Measurements from ENCODE around the gene UNK. TPM values are rescaled to one million over a fixed set of nuclear protein-coding genes. Genes with fewer than 3 reads are reported as not detected.
"Not testable (repeated sequence)": the region's sequence is repeated elsewhere in the genome, so short reads cannot be mapped to it uniquely, and the experiment has no call there.

Gene UNK
- total RNA-seq, 4 donors from 2014 or later = 19.4 to 38.9 (median 24.3) TPM

- TF ChIP-seq, protein P1, sequence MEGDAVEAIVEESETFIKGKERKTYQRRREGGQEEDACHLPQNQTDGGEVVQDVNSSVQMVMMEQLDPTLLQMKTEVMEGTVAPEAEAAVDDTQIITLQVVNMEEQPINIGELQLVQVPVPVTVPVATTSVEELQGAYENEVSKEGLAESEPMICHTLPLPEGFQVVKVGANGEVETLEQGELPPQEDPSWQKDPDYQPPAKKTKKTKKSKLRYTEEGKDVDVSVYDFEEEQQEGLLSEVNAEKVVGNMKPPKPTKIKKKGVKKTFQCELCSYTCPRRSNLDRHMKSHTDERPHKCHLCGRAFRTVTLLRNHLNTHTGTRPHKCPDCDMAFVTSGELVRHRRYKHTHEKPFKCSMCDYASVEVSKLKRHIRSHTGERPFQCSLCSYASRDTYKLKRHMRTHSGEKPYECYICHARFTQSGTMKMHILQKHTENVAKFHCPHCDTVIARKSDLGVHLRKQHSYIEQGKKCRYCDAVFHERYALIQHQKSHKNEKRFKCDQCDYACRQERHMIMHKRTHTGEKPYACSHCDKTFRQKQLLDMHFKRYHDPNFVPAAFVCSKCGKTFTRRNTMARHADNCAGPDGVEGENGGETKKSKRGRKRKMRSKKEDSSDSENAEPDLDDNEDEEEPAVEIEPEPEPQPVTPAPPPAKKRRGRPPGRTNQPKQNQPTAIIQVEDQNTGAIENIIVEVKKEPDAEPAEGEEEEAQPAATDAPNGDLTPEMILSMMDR (IDR thresholded peaks at IDR 0.05) = no peak
- ATAC-seq (ENCODE audit: low FRiP score) (peak; percentile 32), DNase-seq (ENCODE audit: low spot score) (no peak)
Observed at GRCh38 chr17:75854101-75854748, 69.6 kb downstream of the UNK start.

- DNase-seq (ENCODE audit: low spot score) (no peak), ATAC-seq (ENCODE audit: low FRiP score) (peak; percentile 27)
- TF ChIP-seq, protein P1 (IDR thresholded peaks at IDR 0.05) = no peak
Observed at GRCh38 chr17:75854881-75855309, 70.3 kb downstream of the UNK start.

DNA sequence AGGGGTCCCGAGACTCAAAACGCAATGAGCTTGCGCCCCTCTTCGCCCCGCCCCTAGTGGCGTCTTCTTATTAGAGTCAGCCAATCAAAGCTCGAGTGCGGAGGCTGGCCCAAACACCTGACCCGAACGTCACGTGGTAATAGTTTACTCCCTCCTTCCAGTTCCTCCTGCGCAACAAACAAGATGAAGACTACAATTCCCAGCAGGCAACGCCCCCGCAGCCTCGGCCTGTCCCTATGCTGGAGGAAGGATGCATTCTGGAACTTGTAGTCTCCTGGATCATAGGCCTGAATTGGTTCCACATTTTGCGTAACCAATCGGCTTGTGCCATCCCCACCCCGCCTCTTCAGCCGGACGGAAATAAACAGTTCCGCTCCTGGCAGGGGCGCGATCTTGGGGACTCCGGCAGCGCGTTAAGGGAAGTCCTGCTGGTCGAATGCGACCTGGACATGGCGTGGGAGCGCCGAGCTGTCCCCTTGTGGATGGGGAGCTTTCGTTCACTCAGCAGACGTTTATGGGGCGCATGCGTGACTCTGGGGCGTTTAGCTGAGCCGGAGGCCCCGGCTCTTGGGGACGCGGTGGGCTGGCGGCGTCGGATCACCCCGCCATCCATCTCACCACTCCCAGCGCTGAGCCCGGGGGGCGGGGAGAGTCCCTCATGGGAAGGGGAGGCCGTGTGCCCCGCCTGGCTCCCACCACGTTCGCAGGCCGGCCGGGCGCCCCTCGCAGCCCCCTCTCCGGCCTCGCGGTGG, 70.9 kb downstream of the UNK start, which contains the start of gene WBP2:
WBP2 (minus strand) TSS at position 26 of the 752 bp plus-strand sequence. CDS start 38 bp downstream, outside the sequence.
- DNase-seq (ENCODE audit: low spot score) (peak; percentile 96), ATAC-seq (ENCODE audit: low FRiP score) (peak; percentile 96)
- TF ChIP-seq, protein P1 (IDR thresholded peaks at IDR 0.05) = no peak

DNA sequence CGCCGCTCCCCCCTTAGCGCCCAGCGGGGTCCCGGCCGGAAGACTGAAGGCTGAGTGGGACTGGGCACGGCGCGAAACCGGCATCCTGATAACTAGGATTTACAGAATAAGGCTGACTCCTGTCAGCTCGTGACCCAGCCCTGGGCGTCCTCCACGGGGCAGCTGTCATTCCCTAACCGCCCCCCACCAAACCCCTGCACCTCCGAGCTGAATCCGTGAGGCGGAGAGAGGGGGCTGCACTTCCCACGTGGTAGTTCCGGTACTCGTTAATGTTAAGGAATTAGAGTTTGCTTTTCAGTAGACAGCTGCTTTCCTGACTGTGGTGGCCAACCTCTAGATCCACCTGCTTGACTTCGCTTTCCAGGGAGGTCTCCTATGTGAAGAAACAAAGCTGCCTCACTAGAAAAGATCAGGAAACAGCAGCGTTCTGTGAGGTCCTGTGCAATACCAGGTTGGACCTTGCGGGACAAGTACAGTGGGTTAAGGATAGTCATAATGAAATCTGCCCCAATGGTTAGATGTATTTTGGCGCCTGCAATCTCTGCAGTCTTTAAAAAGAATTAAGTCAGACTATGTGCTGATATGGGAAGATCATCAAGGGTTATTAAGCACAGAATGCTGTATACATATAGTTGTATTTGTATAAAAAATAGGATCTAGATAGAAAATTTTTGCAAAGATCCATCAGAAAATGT, 71.6 kb downstream of the UNK start:
- TF ChIP-seq, protein P1 (IDR thresholded peaks at IDR 0.05) = no peak
- ATAC-seq (ENCODE audit: low FRiP score) (peak; percentile 2), DNase-seq (ENCODE audit: low spot score) (no peak)

GRCh38 chr17:75859358-75859757, 74.8 kb downstream of the UNK start:
- not testable (repeated sequence) for ATAC-seq (ENCODE audit: low FRiP score); DNase-seq (ENCODE audit: low spot score)

DNA sequence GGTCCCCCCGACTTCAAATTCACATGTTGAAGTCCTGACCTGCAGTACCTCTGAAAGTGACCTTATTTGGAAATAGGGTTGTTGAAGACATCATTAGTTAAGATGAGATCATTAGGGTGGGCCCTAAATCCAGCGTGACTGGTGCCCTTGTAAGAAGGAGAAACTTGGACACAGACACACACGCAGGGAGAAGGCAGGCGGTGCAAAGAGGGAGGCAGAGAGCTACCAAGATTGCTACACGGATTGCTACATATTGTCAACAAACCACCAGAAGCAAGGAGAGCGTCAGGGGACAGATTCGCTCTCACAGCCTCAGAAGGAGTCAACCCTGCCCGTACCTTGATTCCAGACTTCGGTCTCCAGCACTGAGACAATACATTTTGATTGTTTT, 77.3 kb downstream of the UNK start:
- DNase-seq (ENCODE audit: low spot score) (no peak), ATAC-seq (ENCODE audit: low FRiP score) (no peak)
- TF ChIP-seq, protein P1 (IDR thresholded peaks at IDR 0.05) = no peak

GRCh38 chr17:75864448-75864871, 79.9 kb downstream of the UNK start:
- TF ChIP-seq, protein P1 (IDR thresholded peaks at IDR 0.05) = no peak
- no peak for DNase-seq (ENCODE audit: low spot score)
- no peak for ATAC-seq (ENCODE audit: low FRiP score)

DNA sequence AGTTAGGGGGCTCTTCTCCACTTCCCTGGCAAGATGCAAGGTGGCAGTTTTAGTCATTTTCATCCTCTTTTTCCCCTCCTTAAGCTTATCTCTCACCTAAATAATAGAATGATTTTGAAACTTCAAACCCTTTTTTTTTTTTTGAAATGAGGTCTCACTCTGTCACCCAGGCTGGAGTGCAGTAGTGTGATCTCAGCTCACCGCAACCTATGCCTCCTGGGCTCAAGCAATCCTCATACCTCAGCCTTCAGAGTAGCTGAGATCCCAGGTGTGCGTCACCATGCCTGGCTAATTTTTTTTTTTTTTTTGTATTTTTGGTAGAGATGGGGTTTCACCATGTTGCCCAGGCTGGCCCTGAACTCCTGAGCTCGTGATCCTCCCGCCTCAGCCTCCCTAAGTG, 80.3 kb downstream of the UNK start:
- DNase-seq (ENCODE audit: low spot score); ATAC-seq (ENCODE audit: low FRiP score): not testable (repeated sequence)

DNA sequence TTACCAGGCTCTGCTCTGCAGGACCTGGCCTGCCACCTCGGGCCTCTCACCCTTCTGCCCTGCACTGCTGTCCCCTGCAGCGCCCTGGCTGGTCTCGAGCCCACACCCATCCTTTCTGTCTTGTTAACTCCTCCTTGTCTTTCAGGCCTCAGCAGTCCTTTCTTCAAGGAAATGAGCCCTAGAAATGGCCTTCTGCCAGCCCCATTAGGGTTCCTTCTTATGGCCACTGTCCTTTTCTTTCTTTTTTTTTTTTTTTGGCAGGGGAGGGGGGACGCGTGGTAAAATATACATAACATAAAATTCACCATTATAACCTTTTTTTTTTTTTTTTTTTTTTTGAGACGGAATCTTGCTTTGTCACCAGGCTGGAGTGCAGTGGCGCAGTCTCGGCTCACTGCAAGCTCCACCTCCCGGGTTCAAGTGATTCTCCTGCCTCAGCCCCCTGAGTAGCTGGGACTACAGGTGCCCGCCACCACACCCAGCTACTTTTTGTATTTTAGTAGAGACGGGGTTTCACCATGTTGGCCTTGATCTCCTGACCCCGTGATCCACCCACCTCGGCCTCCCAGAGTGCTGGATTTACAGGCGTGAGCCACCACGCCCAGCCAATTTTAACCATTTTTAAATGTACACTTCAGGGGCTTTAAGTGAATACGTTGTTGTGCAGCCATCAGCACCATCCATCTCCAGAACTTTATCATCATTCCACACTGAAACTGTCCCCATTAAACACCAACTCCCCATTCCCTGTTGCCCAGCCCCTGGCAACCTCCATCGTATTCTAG, 81.0 kb downstream of the UNK start:
- not testable (repeated sequence) for ATAC-seq (ENCODE audit: low FRiP score); DNase-seq (ENCODE audit: low spot score)

GRCh38 chr17:75868730-75869281, 84.2 kb downstream of the UNK start:
- DNase-seq (ENCODE audit: low spot score); ATAC-seq (ENCODE audit: low FRiP score): not testable (repeated sequence)

All from omental fat pad (tissue), 4 donors.